ENCODE measurements around the gene TGFB1.
"Not testable (repeated sequence)": the region's sequence is repeated elsewhere in the genome, so short reads cannot be mapped to it uniquely, and the experiment has no call there.

The TGFB1 gene

DNA sequence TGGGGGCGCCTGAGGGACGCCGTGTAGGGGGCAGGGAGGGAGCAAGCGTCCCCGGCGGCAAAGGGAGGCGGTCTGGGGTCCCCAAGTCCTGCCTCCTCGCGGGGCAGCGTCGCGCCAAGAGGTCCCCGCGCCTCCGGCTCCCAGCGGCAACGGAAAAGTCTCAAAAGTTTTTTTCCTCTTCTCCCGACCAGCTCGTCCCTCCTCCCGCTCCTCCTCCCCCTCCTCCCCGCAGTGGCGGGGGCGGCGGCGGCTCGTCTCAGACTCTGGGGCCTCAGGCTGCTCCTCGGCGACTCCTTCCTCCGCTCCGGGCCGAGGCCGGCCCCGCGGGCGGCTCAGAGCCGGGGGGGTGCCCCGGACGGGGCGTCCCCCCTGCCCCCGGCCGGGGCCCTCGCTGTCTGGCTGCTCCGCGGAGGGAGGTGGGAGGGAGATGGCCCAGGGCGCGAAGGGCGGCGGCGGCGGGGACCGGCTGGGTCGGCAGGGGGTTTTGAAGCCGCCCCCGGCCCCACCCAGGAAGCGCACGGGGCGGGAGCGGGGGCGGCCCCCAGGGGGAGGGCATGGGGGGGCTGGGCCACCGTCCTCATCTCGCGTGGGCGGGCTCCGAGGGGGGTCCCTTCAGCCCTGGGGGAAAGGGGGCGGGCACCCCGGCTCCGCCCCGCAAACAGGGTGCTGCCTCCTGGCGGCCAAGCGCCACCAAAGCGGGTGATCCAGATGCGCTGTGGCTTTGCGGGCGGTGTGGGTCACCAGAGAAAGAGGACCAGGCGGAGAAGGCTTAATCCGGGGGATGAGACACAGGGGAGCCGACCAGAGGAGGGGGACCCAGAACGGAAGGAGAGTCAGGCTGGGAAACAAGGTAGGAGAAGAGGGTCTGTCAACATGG is at the start of gene TGFB1:
TGFB1 (minus strand) TSS at position 457 of the 877 bp plus-strand sequence. CDS start 878 bp downstream, outside the sequence.
- DNase-seq, result peak in 46 of 56 donors; percentile 9 to 79 (median 40)

DNA sequence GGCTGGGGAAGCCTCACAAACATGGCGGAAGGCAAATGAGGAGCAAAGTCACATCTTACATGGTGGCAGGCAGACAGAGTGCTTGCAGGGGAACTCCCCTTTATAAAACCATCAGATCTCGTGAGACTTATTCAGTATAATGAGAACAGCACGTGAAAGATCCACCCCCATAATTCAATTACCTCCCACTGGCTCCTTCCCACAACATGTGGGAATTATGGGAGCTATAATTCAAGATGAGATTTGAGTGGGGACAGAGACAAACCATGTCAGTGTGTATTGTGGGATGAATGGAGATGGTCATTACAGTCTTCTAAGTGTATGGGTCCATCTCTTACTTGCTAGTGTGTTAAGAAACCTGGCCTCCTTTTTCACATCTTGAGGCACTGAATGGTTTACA is 48.3 kb upstream of the TGFB1 start:
- no peak for DNase-seq

- DNase-seq, result no peak
Measured at GRCh38 chr19:41401483-41401882, 47.8 kb upstream of the TGFB1 start.

DNA sequence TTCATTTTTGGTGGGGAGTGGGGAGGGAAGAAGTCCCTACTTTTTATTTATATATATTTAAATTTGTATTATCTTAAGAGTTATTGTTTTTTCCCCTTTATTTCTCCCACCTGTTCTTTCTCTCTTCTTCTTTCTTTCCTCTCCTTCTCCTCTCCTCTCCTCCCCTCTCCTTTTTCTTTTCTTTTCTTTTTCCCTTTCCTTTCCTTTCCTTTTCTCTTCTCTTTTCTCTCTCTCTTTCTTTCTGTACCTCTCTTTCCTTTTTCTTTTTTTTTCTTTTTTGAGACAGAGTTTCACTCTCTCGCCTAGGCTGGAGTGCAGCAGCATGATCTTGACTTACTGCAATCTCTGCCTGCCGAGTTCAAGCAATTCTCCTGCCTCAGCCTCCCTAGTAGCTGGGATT is 45.8 kb upstream of the TGFB1 start:
- DNase-seq, result no peak

DNA sequence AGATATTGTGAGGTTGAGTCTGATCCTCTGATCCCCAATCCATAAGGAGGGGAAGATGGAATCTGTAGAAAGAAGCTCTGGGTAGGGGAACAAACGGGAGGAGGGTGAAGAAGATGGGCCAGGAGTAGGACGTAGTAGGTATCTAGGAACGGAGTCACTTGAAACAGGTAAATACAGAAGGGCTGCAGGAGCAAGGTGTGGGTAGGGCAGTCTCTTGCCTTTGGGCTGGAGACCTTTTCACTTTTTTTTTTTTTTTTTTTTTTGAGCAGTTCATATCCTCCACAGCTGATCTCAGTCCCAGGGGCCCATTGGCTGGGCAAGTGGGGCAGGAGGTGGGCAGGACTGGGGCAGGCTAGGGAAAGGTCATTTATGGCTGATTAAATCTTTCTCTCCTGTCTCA is 45.4 kb upstream of the TGFB1 start:
- no peak for DNase-seq

DNA sequence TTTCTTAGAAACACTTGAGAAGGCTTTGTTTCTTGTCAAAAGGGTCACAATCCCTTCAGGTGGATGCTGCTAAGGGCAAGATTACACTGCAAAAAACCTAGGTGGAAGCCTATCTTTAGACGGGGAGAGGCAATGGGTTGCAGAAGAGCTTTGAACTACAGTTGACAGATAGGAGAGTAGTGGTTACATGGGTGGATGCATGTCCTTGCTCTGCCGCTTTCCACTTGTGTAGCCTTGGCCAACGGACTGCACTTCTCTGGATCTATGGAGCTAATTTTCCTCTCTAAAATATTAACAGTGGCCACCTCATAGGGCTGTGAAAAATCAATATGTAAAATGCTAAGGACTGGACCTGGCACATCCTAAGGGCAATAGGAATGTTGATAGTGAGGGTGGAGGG is 44.9 kb upstream of the TGFB1 start:
- no peak for DNase-seq

DNA sequence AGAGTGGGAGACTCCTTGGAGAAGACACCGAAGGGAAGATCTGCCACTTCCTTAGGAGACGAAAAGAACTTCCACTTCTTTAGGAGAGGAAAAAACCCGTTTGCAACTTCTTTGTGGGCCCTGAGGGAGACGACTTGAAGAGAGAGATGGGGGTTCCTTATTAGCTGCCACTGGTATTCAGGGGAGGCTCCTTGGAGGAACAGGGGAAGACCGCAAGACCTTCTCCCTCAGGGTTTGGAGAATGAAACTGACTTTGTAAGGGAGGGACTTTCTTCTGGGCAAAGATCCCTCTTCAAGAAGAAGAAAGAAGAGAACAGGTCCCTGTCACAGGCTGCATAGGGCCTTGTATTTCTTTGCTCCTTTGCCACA is 44.3 kb upstream of the TGFB1 start:
- no peak for DNase-seq

DNA sequence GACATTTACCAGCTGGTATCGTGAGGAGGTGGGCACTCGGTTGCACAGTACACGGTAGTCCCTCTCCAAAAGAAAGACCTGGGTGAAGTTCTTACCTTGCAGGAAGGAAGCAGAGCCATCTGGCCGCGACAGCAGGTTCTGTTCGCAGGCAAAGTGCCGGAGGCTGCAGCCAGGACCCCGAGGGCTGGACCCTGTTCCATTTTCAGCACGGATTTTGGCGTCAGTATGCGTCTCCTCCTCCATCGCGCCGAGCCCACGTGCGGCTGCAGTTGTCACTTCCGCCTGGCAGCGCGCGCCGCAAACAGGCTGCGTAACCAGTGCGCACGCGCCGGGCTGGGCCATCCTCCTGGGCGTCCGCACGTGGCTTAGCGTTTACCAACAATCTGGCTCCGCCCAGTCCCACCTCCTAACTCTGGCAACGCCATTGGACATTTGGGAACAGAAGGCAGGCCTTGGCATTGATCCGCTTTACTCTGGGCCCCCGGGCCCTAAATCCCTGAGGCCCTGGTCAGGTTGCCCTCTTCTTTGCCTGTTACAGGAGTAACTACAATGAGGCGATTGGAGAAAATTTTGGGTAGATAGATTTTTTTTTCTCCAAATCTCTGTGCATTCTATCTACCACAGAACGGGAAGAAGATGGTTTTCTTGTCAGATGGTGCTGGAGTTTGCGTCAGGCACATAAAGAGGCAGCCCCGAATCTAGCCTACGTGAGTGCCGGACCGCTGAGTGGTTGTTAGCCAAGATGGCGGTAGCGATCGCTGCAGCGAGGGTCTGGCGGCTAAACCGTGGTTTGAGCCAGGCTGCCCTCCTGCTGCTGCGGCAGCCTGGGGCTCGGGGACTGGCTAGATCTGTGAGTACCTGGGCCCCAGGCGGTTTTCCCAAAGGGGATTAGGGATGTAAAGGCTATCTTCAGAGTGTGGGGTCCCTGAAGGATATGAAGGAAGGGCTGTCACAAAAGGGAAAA is 43.6 kb upstream of the TGFB1 start, which contains the start of the genes BCKDHA and EXOSC5:
BCKDHA (plus strand) TSS at position 733 of the 964 bp plus-strand sequence; CDS start at position 743, 10 bp downstream.
EXOSC5 (minus strand) TSS at position 274 of the 964 bp plus-strand sequence; CDS start at position 243, 31 bp downstream.
- peak; percentile 89 to 99 (median 98) for DNase-seq

GRCh38 chr19:41395355-41395754 is 41.6 kb upstream of the TGFB1 start:
- DNase-seq, result no peak

DNA sequence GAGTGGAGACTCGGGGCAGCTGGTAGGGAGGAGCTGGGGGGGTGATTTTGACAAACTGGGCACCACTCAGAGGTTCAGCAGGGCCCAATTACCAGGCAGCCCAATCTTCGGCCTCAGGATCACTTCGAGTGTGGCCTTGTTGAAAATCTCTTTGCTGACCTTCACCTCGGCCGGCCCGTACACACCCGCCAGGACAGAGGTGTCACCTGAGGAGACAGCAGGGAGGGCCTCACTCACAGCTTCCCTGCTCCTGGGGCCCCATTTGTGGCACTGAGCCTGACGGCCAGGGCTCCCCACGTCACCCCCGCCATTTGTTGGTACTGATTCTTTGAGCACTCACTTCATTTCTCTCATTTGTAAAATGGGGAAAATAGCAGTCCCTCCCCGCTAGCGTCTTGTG is 39.1 kb upstream of the TGFB1 start:
- DNase-seq, result no peak

- no peak for DNase-seq
Measured at GRCh38 chr19:41391618-41392017, 37.9 kb upstream of the TGFB1 start.

GRCh38 chr19:41386442-41386841 is 32.7 kb upstream of the TGFB1 start:
- no peak for DNase-seq

GRCh38 chr19:41384351-41384750 is 30.6 kb upstream of the TGFB1 start:
- no peak for DNase-seq

DNA sequence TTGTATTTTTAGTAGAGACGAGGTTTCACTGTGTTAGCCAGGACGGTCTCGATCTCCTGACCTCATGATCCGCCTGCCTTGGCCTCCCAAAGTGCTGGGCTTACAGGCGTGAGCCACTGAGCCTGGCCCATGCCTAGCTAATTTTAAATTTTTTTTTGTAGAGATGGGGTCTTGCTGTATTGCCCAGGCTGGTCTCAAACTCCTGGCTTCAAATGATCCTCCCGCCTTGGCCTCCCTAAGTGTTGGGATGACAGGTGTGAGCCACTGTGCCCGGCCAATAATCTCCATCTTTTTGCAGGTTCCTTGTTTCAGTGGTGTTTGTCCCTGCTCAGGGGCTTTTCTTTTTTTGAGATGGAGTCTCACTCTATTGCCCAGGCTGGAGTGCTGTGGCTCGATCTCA is 27.8 kb upstream of the TGFB1 start:
- not testable (repeated sequence) for DNase-seq

DNA sequence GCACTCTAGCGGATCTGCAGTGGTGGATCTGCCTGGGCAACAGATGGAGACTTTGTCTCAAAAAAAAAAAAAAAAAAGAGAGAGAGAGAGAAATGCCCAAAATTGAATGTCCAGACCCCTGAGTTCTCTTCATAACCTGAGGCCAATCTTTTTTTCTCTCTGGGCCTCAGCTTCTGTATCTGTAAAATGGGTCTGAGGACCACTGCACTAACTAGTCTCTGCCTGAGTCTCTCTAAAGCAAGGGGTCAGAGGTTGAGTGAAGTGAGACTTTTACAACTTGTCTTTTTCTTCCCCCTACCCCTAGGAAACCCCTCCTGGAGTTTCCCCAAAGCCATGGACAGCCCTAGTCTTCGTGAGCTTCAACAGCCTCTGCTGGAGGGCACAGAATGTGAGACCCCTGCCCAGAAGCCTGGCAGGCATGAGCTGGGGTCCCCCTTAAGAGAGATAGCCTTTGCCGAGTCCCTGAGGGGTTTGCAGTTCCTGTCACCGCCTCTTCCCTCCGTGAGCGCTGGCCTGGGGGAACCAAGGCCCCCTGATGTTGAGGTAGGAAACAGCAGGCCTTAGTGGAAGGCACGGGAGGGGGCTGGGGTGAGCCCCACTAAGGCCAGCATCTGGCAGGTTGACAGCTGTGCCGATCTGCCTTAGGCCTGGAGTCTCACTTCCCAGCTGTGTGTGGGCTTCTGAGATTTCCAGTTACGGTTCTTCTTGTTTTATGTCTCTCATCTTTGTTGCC is 24.4 kb upstream of the TGFB1 start:
- DNase-seq, result peak in 1 of 56 donors; percentile 10

GRCh38 chr19:41376998-41377365 is 23.3 kb upstream of the TGFB1 start:
- DNase-seq, result peak in 16 of 56 donors; percentile 11 to 57 (median 25)

GRCh38 chr19:41376241-41376997 is 22.7 kb upstream of the TGFB1 start, which contains the start of gene TMEM91:
TSS of gene TMEM91 (plus strand) at chr19:41376533. CDS start at chr19:41378310, 1,777 bp downstream.
- peak in 14 of 56 donors; percentile 14 to 47 (median 28) for DNase-seq

GRCh38 chr19:41373993-41374392 is 20.3 kb upstream of the TGFB1 start:
- DNase-seq, result peak in 52 of 56 donors; percentile 10 to 89 (median 61)

DNA sequence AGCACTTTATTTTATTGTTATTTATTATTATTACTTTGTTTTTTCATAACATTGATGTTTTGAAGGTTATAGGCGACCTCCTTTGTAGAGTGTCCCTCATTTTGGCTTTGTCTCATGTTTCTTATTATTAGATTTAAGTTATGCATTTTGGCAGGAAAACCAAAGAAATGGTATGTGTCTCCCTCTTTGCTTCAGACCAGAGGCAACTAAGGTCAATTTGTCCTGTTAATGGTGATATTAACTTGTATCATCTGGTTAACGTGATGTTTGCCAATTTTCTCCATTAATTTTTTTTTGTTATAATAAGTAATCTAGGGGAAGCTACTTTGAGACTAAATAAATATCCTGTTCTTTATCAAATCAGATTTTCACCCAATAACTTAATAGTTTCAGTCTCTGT is 18.8 kb upstream of the TGFB1 start:
- DNase-seq, result no peak

- no peak for DNase-seq
Measured at GRCh38 chr19:41371541-41371940, 17.8 kb upstream of the TGFB1 start.

Data from nucleus accumbens (tissue), 56 donors.